ENCODE measurements around the gene ANTXR1.

DNA sequence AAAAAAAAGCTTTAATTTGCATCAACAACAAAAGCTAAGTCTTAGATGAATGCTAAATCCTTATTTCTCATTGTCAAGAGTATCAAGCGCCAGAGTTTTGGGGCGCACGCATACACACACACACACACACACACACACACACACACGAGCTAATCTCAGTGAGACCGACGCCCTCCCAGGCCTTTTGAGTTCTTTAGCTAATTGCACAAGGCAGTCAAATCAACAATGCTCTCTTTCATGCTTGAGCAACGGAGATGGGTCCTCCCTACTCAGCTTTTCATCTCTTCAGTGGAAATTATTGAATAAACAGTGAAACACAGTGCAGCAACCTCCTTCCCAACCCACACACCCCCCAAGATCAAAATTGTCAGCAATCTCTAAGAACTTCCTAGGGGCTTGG, 19.3 kb upstream of the ANTXR1 start:
- TF ChIP-seq, protein P1, sequence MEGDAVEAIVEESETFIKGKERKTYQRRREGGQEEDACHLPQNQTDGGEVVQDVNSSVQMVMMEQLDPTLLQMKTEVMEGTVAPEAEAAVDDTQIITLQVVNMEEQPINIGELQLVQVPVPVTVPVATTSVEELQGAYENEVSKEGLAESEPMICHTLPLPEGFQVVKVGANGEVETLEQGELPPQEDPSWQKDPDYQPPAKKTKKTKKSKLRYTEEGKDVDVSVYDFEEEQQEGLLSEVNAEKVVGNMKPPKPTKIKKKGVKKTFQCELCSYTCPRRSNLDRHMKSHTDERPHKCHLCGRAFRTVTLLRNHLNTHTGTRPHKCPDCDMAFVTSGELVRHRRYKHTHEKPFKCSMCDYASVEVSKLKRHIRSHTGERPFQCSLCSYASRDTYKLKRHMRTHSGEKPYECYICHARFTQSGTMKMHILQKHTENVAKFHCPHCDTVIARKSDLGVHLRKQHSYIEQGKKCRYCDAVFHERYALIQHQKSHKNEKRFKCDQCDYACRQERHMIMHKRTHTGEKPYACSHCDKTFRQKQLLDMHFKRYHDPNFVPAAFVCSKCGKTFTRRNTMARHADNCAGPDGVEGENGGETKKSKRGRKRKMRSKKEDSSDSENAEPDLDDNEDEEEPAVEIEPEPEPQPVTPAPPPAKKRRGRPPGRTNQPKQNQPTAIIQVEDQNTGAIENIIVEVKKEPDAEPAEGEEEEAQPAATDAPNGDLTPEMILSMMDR (optimal IDR thresholded peaks at IDR 0.05 in 1 of 3, IDR thresholded peaks at IDR 0.05 in 1 of 3, conservative IDR thresholded peaks at IDR 0.05 in 1 of 3; ENCODE audit: extremely low read depth in 1 of 3, insufficient read depth in 2 of 3, low read length in 3 of 3) = no peak
- no peak for TF ChIP-seq EZH2 (IDR thresholded peaks at IDR 0.05; ENCODE audit: low read length)

Measured in keratinocyte (primary cell).